ENCODE data around the gene ZNF426.

Gene ZNF426

DNA sequence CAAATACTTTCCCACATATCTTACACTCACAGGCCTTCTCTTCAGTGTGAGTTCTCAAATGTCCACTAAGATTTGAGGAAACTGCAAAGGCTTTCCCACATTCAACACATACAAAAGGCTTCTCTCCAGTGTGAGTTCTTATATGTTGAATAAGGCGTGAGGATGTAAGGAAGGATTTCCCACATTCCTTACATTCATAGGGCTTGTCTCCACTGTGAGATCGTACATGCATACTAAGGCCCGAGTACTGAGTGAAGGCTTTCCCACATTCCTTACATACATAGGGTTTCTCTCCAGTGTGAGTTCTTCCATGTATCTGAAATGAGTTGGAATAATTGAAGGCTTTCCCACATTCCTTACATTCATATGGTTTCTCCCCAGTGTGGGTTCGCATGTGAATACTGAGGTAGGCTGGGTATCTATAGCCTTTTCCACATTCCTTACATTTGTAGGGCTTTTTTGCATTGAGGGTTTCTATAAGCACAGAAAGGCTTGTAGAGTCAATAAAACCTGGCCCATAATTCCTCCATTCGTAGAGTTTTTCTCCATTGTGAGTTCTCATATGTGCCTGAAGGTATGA, 9.6 kb downstream of the ZNF426 start:
- no peak overlapping the region for H3K4me3 ChIP-seq (ENCODE audit: low read length)
- no peak for TF ChIP-seq CTCF (IDR thresholded peaks at IDR 0.05; ENCODE audit: insufficient read depth, low read depth, low read length, missing control alignments)
- DNase-seq (ENCODE audit: low read depth), result no peak

DNA sequence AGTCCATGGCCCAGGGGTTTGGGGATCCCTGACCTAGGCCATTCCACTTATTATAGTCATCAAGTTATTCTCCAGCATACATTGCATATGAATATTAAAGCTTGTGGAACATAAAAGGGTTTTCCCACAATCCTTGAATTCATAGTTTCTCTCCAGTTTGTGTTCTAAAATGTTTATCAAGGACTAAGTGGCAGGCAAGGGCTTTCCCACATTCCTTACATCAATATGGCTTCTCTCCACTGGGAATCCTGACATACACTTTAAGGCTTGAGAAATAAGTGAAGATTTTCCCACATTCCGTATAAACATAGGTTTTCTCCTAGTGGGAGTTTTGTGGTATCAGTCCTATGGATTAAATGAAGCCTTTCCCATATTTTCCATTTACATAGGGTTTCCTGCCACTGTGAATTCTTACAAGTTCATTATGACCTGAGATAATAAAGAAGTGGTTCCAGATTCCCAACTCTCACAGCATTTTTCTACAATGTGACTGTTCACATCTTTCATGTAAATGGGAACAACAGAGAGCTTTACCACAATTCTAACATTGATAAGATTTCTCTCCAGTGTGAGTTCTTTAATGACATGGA, 14.5 kb downstream of the ZNF426 start:
- no peak for TF ChIP-seq CTCF (IDR thresholded peaks at IDR 0.05; ENCODE audit: insufficient read depth, low read depth, low read length, missing control alignments)
- H3K4me3 ChIP-seq (ENCODE audit: low read length), result no peak overlapping the region
- DNase-seq (ENCODE audit: low read depth), result no peak

- H3K4me3 ChIP-seq (ENCODE audit: low read length), result no peak overlapping the region
- no peak for DNase-seq (ENCODE audit: low read depth)
- no peak for TF ChIP-seq CTCF (IDR thresholded peaks at IDR 0.05; ENCODE audit: insufficient read depth, low read depth, low read length, missing control alignments)
Observed at GRCh38 chr19:9507285-9507684, 31.2 kb downstream of the ZNF426 start.

- DNase-seq (ENCODE audit: low read depth), result no peak
- no peak for TF ChIP-seq CTCF (IDR thresholded peaks at IDR 0.05; ENCODE audit: insufficient read depth, low read depth, low read length, missing control alignments)
Observed at GRCh38 chr19:9500796-9501195, 37.6 kb downstream of the ZNF426 start.

GRCh38 chr19:9498183-9498902, 40.1 kb downstream of the ZNF426 start, which contains the start of gene ZNF560:
Gene ZNF560 (minus strand): TSS chr19:9498616. CDS start chr19:9475313, 23,303 bp downstream.
- H3K4me3 ChIP-seq (ENCODE audit: low read length), result peak within 1 kb of the TSS; percentile 4
- no peak for TF ChIP-seq CTCF (IDR thresholded peaks at IDR 0.05; ENCODE audit: insufficient read depth, low read depth, low read length, missing control alignments)

More at GRCh38 chr19:9500796-9501195, 37.6 kb downstream of the ZNF426 start:
- no peak overlapping the region for H3K4me3 ChIP-seq (ENCODE audit: low read length)

GRCh38 chr19:9494096-9494495, 44.3 kb downstream of the ZNF426 start:
- no peak for TF ChIP-seq CTCF (IDR thresholded peaks at IDR 0.05; ENCODE audit: insufficient read depth, low read depth, low read length, missing control alignments)
- no peak overlapping the region for H3K4me3 ChIP-seq (ENCODE audit: low read length)
- DNase-seq (ENCODE audit: low read depth), result no peak

More at GRCh38 chr19:9498183-9498902, 40.1 kb downstream of the ZNF426 start, which contains the start of gene ZNF560:
- DNase-seq (ENCODE audit: low read depth), result peak; percentile 4
